Measurements from ENCODE around the gene JAKMIP3.

Gene JAKMIP3

DNA sequence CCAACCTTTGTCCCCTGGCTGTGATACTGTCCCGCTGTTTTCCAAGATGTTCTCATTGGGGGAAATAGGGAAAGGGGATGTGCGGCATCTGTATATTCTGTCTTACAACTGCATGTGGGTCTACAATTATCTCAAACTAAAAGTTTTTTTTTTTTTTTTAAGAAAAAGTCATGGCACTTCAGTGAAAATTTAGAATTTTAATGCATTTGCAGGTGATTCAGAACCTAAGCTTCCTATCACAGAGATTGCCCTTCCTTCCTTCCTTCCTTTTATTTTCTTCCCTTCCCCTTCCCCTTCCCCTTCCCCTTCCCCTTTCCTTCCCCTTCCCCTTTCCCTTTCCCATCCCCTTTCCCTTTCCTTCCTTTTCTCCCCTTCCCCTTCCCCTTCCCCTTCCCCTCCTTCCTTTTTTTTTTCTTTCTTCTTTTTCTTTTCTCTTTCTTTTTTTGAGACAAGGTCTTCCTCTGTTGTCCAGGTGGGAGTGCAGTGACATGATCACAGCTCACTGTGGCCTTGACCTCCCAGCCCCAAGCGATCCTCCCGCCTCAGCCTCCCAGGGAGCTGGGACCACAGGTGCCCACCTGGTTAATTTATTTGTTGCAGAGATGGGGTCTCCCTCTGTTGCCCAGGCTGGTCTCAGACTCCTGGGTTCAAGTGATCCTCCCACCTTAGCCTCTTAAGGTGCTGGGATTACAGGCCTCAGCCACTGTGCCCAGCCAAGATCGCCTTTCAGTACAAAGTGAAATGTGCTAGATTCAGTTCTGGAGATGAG, 32.0 kb downstream of the JAKMIP3 start:
- DNase-seq (ENCODE audit: low read depth in 3 of 3, low spot score in 1 of 3): no peak

- no peak for DNase-seq (ENCODE audit: low read depth in 3 of 3, low spot score in 1 of 3)
Measured at GRCh38 chr10:132098539-132099388, 33.0 kb downstream of the JAKMIP3 start.

DNA sequence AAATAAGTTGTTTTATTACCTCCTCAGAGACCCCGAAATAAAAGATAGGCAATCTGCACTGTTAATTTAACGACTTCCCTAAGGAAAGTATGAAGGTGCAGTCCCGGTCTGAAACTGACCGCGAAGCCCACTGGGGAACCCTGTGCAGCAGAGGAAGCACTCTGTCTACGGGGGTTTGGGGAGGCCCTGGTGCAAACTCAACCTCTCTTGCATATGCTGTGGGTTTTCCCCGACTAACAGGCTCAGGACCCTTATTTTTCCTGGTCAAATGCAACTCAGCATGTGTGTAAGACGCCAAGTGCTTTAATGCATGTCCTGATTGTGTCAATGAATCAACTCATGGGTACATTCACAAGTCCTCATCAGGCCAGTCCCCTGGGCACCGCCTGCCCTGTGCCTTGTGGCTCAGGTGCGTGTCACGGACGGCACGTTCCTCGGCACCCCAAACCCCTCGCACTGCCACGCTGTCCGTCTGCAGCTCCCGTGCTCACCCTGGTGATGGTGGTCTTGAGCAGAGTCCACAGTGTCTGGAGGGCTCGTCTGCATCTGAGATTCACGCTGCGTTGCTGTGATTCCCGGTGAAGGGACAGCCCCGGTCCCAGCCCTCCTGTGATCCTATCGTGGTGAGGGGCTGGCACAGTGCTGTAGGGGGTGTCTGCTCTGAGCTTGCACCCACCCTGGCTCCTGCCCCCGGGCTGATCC, 33.8 kb downstream of the JAKMIP3 start:
- no peak for DNase-seq (ENCODE audit: low read depth in 3 of 3, low spot score in 1 of 3)

DNA sequence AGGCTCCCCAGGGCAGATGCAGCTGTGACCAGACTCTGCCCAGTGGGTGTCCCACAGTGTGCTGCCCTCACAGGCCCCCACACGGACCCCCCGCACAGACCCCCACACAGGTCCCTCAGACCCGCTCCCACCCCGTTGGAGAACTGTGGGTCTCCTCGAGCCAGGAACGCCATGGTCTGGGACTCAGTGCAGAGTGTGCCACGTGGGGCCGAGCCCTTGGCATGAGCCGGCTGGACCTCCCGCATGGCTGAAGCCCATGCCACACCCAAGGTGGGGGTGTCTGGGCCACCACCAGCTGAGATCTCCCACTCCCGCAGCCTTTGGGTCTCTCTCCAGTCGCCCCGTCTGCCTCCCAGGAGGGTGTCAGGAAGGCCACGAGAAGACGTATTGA, 34.3 kb downstream of the JAKMIP3 start:
- no peak for DNase-seq (ENCODE audit: low read depth in 3 of 3, low spot score in 1 of 3)

GRCh38 chr10:132100556-132101349, 35.0 kb downstream of the JAKMIP3 start:
- DNase-seq (ENCODE audit: low read depth in 3 of 3, low spot score in 1 of 3): no peak

GRCh38 chr10:132101529-132101928, 35.8 kb downstream of the JAKMIP3 start:
- no peak for DNase-seq (ENCODE audit: low read depth in 3 of 3, low spot score in 1 of 3)

DNA sequence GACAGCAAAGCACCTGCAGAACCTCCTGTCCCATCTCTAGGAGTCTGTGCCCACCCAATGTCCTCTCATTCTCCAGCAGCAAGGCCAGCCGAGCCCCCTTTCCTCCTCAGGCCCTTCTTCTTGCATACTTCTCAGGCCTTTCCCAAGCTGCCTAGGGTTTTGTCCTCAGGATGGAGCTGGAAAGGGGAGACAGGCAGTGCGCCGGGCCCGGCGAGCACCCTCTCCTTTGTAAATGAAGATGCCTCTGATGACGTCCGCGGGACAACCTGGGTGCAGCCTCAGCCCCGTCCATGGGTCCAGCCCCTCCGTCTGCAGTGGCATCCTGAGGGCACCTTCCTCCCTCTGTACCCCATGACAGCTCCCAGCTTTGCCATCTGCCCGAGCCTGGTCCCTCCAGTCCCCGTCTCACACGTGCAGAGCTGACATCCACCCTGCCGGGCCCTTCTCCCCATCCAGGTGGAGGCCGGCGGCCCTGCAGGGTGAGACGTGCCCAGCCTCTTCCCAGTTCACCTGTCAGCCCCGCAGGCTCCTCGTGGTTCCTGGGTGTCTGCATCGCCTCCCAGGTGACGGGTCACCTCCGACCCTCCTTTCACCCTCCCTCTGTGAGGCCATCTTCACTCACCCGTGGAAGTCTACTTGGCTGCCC, 36.4 kb downstream of the JAKMIP3 start:
- no peak for DNase-seq (ENCODE audit: low read depth in 3 of 3, low spot score in 1 of 3)

- DNase-seq (ENCODE audit: low read depth in 3 of 3, low spot score in 1 of 3): no peak
Measured at GRCh38 chr10:132102717-132103110, 37.0 kb downstream of the JAKMIP3 start.

DNA sequence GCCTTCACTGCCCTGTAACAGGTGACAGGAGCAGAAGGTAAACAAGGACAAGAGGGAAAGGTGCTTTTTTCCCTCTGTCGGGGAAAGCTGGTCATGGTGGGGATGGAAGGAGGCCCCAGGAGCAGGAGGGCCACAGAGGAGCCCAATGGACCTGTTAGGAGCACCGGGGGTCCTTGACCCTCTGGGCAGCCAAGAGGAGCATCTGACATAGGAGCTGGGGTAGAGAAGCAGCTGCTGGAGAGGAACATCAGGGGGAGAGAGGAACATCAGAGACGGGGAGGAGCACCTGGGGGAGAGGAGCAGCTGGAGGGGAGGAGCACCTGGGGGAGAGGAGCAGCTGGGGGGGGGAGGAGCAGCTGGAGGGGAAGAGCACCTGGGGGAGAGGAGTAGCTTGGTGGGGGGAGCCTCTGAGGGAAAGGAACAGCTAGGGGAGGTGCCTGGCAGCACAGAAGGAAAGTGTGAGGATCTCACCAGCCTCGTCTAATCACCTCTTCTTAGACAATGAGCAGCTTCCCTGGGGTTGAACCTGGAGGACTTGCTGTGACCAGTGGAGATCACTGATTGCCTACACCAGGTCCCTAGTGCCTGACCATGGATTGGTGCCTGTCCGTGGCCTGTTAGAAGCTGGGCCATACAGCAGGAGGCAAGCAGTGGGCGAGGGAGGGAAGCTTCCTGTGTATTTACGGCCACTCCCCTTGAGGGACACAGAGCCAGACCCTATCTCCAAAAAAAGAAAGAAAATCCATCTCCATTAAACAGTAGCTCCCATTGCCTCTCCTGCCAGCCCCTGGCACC, 37.6 kb downstream of the JAKMIP3 start:
- DNase-seq (ENCODE audit: low read depth in 3 of 3, low spot score in 1 of 3): no peak

- DNase-seq (ENCODE audit: low read depth in 3 of 3, low spot score in 1 of 3): no peak
Measured at GRCh38 chr10:132104062-132104461, 38.3 kb downstream of the JAKMIP3 start.

GRCh38 chr10:132104471-132105301, 38.9 kb downstream of the JAKMIP3 start:
- DNase-seq (ENCODE audit: low read depth in 3 of 3, low spot score in 1 of 3): no peak

GRCh38 chr10:132105302-132105995, 39.7 kb downstream of the JAKMIP3 start:
- DNase-seq (ENCODE audit: low read depth in 3 of 3, low spot score in 1 of 3): no peak

- DNase-seq (ENCODE audit: low read depth in 3 of 3, low spot score in 1 of 3): no peak
Measured at GRCh38 chr10:132106431-132106830, 40.7 kb downstream of the JAKMIP3 start.

DNA sequence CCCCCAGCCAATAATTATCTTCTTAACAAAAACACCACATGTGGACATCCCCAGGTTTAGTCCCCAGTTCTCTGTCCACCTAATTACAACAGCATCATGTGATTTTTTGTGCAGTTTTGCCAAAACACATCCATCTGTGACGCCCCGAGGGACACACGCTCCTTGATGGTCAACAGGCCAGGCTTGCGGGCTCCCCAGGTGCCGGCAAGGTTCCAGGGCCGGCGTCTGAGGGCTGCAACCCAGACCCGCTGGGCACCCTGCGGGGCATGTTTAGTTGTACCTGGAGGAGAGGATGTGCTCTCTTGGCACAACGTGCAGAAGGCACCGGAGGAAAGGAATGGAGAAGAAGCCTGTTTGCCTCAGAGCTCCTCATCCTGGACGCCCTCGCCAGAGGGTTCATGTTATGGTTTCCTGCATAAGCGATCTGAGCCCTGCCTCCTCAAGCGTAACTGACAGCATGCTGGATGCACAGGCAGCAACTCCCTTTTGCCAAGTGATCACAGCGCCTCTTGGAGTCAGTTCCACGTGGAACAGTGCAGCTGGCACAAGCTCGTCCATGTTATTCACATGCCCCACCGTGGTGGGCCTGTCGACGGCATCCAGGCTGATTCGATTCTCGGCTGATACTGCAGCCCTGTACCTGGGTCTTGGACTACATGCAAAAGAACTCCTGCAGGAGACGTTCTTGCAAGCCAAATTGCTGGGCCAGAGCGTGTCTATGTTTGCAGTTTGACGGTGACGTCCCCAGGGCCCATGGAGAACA, 41.6 kb downstream of the JAKMIP3 start:
- no peak for DNase-seq (ENCODE audit: low read depth in 3 of 3, low spot score in 1 of 3)

DNA sequence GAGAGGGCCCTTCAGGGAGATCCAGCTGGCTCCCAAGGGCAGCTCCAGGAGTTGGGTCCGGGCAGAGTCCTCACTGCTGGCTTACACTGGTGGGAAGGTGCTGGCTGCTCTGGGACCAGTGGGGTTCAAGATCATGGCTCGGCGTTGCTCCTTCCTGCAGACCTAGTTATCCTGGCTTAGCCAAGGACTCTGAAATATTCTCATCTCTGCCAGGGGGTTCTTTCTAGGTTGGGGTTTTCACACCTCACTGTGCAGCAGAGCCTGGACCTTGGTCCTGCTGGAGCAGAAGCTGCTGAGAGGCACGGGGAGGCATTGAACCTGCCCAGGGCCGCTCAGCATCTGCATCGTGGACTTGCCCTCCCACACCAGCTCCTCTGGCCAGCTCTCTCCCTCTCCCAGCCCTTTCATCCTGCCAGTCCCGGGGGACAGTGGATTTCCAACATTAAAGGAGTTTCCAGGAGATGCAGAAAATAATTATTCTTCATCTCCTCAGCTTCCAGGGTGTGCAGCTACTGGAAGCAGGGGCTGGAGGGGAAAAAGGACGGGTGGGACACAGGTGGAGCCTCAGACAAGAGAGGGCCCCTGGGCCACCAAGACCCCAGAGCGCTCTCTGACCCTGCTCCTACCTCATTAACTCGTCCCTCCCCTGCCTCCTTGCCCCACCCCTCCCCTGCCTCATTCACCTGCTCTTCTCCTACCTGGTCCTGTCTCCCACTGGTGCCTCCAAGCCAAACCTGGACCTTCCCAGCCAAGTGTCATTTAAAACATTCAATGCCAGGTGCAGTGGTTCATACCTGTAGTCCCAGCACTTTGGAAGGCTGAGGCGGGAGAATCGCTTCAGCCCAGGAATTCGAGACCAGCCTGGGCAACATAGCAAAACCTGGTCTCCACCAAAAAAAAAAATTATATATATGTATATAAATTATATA, 42.5 kb downstream of the JAKMIP3 start:
- no peak for DNase-seq (ENCODE audit: low read depth in 3 of 3, low spot score in 1 of 3)

- DNase-seq (ENCODE audit: low read depth in 3 of 3, low spot score in 1 of 3): no peak
Measured at GRCh38 chr10:132109341-132110110, 43.8 kb downstream of the JAKMIP3 start.
